Measurements from ENCODE around the gene SSH3. TPM values are rescaled to one million over a fixed set of nuclear protein-coding genes. Genes with fewer than 3 reads are reported as not detected.

Gene SSH3
- total RNA-seq, 1 experiment from 2014 or later = 180 TPM

DNA sequence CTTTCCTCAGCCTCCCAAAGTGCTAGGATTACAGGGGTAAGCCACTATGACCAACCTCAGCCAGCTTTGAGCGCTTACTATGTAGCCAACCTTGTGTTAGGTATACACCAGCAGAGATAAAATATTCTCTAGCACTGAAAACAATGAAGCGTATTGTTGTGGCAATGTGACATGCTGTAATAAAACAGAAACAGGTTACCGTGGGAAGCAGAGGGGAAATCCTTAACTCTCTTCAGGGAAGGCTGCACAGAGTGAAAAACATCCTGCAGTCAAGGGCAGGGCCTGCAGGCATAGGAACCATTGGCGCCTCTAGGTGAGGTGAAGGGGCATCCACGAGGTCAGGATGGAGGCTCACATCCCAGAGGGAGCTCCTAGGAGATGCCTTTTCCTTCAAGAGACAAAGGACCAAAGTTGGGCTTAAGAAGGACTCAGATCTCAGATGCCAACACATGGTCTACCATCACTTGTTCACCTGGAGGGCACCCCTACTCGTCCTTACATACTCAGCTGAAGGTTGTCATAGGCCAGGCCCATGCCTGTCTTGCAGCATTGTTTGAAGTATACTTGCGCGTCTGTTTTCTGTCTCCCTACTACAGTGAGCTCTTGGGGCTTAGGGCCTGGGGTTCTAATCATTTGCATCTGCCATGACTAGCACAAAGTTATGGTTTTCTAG lies 42.1 kb downstream of the SSH3 start:
- DNase-seq (ENCODE audit: low spot score) = peak; percentile 61

DNA sequence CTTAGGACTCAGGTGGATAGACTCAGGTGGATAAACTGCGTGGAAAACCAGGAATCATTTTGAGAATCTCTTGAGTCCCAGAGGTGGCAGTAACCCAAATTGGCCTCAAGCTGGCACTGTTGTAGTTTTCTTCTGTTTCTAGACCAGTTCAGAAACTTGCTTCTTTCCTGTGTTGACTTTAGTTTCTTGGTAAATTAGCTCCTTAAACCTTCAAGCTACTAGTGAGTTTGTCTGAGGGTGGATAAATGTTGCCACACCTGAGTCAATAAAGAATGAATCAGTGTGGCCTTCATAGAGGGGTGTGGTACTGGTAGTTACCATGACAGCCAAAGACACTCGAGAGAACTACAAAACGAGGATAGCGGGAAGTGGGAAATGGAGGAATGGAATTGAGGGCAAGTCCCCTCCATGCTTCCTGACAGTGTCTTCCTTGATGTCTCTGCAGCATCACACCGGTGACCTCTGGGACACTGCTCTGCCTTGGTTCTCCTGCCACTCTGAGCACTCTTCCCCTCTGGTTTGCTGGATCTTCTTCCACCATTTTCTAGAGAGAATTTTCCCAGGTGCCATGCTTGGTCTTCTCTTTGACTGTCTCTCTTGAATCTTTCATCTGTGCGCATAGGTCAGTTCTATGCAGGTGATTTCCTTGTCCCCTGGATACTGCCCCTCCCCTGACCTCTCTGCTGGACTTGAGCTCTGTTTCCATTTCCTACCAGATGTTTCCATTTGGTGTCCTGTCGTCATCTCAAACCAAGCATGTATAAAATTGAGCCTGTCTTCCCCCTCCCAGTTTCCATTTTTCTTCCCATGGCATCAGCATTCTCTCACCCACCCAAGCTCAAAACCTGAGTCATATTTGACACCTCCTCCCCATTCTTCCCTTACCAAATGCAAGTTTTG lies 42.8 kb downstream of the SSH3 start:
- peak; percentile 96 for DNase-seq (ENCODE audit: low spot score)

DNA sequence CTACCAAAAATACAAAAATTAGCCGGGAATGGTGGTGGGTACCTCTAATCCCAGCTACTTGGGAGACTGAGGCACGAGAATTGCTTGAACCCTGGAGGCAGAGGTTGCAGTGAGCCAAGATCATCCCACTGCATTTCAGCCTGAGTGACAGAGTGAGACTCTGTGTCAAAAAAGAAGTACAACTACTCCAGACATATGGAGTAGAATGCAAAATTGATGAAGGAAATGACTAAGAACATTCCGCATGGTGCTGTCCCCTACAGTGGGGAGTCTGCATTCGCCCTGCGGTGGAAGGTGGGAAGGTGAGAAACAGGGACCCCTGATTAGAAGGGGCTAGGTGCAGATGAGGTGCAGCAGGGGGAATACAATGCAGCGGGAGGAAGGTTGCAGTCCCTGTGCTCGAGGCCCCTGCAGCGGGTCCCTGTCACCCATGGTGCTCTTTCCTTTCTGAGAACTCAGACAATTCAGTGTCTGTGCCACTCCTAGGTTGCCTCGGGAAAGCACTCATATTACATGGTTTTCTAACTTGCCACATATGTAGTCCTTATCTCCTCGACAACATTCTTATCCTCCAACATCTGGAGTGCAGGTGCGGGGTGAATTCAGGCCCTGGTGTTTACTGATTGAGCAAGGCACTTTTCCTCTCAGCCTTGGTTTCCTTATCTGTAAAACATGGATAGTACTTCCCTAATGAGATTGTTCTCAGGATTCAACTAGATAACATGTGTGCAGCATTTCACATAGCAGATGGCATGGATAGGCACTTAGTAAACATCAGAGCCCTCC lies 44.8 kb downstream of the SSH3 start:
- no peak for DNase-seq (ENCODE audit: low spot score)

DNA sequence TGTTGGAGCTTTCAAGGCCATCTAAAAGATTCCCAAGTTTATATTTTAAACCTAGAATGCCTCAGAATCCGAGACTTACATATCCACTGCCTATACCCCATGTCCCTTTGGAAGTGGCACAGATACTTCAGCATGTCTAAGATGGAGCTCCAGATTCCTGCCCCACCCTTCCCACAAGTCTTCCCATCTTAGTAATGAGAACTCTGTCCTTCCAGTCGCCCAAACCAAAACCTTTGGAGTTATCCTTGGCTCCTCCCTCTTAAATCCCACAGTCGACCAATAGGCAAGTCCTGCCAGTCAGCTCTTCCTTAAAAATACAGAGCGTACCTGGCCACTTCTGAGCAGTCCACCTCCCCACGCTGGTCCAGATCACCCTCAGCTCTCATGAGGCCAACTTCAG lies 45.7 kb downstream of the SSH3 start:
- DNase-seq (ENCODE audit: low spot score) = no peak

DNA sequence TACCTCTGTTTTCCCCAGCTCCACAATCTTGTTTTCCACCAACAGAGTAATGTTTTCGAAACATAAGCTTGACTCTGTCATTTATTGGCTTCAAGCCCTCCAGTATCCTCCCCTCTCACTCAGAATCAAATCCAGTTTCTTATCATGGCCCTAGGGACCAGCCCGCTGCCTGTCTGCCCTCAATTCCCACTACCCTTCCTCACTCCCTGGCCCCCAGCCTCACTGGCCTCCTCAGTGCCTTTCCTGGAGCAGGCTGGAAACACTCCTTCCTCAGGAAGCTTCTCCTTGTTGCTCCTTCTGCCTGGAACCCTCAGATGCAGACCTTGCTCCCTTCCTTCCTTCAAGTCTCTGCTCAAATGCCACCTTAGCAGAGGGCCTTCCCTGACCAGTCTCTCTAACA lies 46.1 kb downstream of the SSH3 start:
- no peak for DNase-seq (ENCODE audit: low spot score)

DNA sequence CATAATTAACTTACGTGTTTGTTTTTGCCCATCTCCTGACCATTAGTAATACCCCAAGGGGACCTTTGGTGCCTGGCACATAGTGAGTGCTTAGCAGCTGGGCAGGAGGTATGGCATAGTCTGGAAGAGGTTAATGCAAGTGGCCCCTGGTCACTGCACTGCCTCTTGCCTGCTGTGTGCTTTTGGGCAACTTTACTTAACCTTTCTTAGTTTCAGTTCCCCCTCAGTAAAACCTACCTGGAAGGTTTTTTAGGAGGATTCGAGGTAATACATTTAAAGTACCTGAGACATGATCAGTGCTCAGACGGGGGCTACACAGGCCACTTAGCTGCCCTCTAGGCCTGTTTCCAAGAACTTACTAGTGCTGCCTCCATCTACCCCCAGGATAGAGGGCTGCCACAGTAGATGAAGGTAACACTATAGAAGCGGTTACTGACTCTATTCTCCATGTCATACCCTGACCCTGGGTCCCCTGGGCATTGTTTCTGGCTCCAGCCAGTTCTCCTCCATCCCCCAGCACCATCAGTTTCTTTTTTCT lies 46.7 kb downstream of the SSH3 start:
- no peak for DNase-seq (ENCODE audit: low spot score)

GRCh38 chr11:67351275-67352005 lies 48.1 kb downstream of the SSH3 start:
- peak; percentile 94 for DNase-seq (ENCODE audit: low spot score)

GRCh38 chr11:67352546-67353316 lies 49.4 kb downstream of the SSH3 start:
- peak; percentile 85 for DNase-seq (ENCODE audit: low spot score)

GRCh38 chr11:67353317-67354074 lies 50.2 kb downstream of the SSH3 start, which contains the start of gene POLD4:
POLD4 (minus strand) TSS chr11:67353546; CDS start chr11:67353399, 147 bp downstream.
- DNase-seq (ENCODE audit: low spot score) = peak; percentile 98

- DNase-seq (ENCODE audit: low spot score) = peak; percentile 98
Measured at GRCh38 chr11:67354075-67355022, 51.0 kb downstream of the SSH3 start.

GRCh38 chr11:67355023-67355793 lies 51.9 kb downstream of the SSH3 start:
- DNase-seq (ENCODE audit: low spot score) = no peak

- peak; percentile 33 for DNase-seq (ENCODE audit: low spot score)
Measured at GRCh38 chr11:67355794-67356386, 52.6 kb downstream of the SSH3 start.

- DNase-seq (ENCODE audit: low spot score) = no peak
Measured at GRCh38 chr11:67356387-67356863, 53.1 kb downstream of the SSH3 start.

DNA sequence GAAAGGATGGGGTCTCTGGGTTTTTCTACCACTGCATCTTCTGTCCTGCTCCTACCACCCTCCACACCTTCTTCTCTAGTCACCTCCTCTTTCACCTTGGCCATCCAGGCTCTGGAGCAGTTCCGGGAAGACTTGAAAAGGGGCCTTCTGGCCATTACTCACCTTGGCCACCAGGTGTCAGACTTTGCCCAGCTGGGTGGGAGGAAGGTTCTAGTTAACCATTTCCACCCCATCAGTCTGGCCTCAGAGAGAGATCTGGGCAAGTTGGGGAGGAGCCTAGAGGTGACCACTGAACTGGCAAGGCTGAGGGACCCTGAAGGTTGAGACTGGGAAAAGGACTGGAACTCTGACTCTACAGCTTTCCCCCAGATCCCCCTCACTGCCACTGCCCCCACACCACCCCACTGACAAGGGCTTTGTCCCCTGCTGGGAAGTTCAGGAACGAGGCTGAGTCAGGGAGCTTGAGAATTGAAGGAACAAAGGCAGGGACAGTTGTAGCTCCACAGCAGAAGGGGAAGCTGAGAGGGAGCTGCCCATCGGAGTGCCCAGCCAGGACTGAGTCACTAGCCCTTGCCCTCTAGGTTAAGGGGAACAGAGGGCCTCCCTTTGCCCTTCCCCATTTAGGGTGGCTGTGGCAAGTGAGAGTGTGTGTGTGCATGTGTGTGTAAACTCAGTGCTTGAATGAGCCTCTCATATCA lies 53.7 kb downstream of the SSH3 start:
- peak; percentile 97 for DNase-seq (ENCODE audit: low spot score)

GRCh38 chr11:67357831-67358670 lies 54.7 kb downstream of the SSH3 start:
- DNase-seq (ENCODE audit: low spot score) = peak; percentile 73
